ENCODE data around the gene NXPE3. TPM values are rescaled to one million over a fixed set of nuclear protein-coding genes. Genes with fewer than 3 reads are reported as not detected.

NXPE3 gene
- polyA plus RNA-seq, 1 donor from 2014 or later, result 6.6 TPM

DNA sequence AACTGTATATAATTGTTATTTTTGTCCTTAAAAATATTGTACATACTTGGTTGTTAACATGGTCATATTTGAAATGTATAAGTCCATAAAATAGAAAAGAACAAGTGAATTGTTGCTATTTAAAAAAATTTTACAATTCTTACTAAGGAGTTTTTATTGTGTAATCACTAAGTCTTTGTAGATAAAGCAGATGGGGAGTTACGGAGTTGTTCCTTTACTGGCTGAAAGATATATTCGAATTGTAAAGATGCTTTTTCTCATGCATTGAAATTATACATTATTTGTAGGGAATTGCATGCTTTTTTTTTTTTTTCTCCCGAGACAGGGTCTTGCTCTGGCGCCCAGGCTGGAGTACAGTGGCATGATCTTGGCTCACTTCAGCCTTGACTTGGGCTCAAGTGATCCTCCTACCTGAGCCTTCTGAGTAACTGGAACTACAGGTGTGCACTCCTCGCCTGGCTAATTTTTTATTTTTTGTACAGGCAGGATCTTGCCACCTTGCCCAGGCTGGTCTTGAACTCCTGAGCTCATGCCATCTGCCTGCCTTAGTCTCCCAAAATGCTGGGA, 81.0 kb downstream of the NXPE3 start:
- H3K27me3 ChIP-seq (ENCODE audit: insufficient read depth, low read depth, low read length), result no peaks in the 10 kb centered on the region
- no peaks in the 10 kb centered on the region for H3K79me2 ChIP-seq (replicated peaks; ENCODE audit: insufficient read depth, low read length)
- no peak overlapping the region for H3K9ac ChIP-seq (ENCODE audit: low read length)
- peaks cover 1% of the 10 kb centered on the region for H3K36me3 ChIP-seq (ENCODE audit: insufficient read depth, low read length)
- H4K20me1 ChIP-seq (ENCODE audit: insufficient read depth), result no peaks in the 10 kb centered on the region
- H3K4me3 ChIP-seq (ENCODE audit: low read length), result no peak overlapping the region
- no peak for TF ChIP-seq EZH2 (IDR thresholded peaks at IDR 0.05; ENCODE audit: borderline replicate concordance, insufficient read depth, low read length, poor library complexity, severe bottlenecking)
- TF ChIP-seq TAF1 (IDR thresholded peaks at IDR 0.05; ENCODE audit: low read depth), result no peak
- no peak for TF ChIP-seq POLR2AphosphoS5 (IDR thresholded peaks at IDR 0.05)
- TF ChIP-seq, protein P1, sequence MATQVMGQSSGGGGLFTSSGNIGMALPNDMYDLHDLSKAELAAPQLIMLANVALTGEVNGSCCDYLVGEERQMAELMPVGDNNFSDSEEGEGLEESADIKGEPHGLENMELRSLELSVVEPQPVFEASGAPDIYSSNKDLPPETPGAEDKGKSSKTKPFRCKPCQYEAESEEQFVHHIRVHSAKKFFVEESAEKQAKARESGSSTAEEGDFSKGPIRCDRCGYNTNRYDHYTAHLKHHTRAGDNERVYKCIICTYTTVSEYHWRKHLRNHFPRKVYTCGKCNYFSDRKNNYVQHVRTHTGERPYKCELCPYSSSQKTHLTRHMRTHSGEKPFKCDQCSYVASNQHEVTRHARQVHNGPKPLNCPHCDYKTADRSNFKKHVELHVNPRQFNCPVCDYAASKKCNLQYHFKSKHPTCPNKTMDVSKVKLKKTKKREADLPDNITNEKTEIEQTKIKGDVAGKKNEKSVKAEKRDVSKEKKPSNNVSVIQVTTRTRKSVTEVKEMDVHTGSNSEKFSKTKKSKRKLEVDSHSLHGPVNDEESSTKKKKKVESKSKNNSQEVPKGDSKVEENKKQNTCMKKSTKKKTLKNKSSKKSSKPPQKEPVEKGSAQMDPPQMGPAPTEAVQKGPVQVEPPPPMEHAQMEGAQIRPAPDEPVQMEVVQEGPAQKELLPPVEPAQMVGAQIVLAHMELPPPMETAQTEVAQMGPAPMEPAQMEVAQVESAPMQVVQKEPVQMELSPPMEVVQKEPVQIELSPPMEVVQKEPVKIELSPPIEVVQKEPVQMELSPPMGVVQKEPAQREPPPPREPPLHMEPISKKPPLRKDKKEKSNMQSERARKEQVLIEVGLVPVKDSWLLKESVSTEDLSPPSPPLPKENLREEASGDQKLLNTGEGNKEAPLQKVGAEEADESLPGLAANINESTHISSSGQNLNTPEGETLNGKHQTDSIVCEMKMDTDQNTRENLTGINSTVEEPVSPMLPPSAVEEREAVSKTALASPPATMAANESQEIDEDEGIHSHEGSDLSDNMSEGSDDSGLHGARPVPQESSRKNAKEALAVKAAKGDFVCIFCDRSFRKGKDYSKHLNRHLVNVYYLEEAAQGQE (IDR thresholded peaks at IDR 0.05; ENCODE audit: borderline replicate concordance), result no peak
- TF ChIP-seq MXI1 (conservative IDR thresholded peaks at IDR 0.05; ENCODE audit: poor library complexity, severe bottlenecking), result no peak
- TF ChIP-seq SMC3 (conservative IDR thresholded peaks at IDR 0.05; ENCODE audit: poor library complexity), result no peak
- no peak for TF ChIP-seq EP300 (conservative IDR thresholded peaks at IDR 0.05; ENCODE audit: poor library complexity, severe bottlenecking)
- TF ChIP-seq RAD21 (conservative IDR thresholded peaks at IDR 0.05), result no peak
- TF ChIP-seq CTCF (IDR thresholded peaks at IDR 0.05; ENCODE audit: poor library complexity, severe bottlenecking), result no peak
- no peak overlapping the region for H3K4me2 ChIP-seq (ENCODE audit: low read length)
- H3K9me2 ChIP-seq (ENCODE audit: insufficient read depth, low read length), result no peaks in the 10 kb centered on the region
- no peaks in the 10 kb centered on the region for H3K9me3 ChIP-seq (ENCODE audit: low read length)
- H2AFZ ChIP-seq (ENCODE audit: low read depth, low read length), result no peak overlapping the region
- no peak overlapping the region for H3K27ac ChIP-seq (ENCODE audit: low read length)
- no peaks in the 10 kb centered on the region for H3F3A ChIP-seq (ENCODE audit: insufficient read depth, low read length, poor library complexity, severe bottlenecking)

- Histone ChIP-seq H3K9me2 (ENCODE audit: insufficient read depth, low read length) (no peaks in the 10 kb centered on the region), H3K4me2 (ENCODE audit: low read length) (no peak overlapping the region), H2AFZ (ENCODE audit: low read depth, low read length) (no peak overlapping the region), H3F3A (ENCODE audit: insufficient read depth, low read length, poor library complexity, severe bottlenecking) (no peaks in the 10 kb centered on the region), H3K4me3 (ENCODE audit: low read length) (no peak overlapping the region), H3K27me3 (ENCODE audit: insufficient read depth, low read depth, low read length) (no peaks in the 10 kb centered on the region), H3K9ac (ENCODE audit: low read length) (no peak overlapping the region), H3K27ac (ENCODE audit: low read length) (no peak overlapping the region), H4K20me1 (ENCODE audit: insufficient read depth) (no peaks in the 10 kb centered on the region), H3K9me3 (ENCODE audit: low read length) (no peaks in the 10 kb centered on the region), H3K36me3 (ENCODE audit: insufficient read depth, low read length) (no peaks in the 10 kb centered on the region), H3K79me2 (replicated peaks; ENCODE audit: insufficient read depth, low read length) (no peaks in the 10 kb centered on the region)
- TF ChIP-seq, protein P1 (IDR thresholded peaks at IDR 0.05; ENCODE audit: borderline replicate concordance), result peak; percentile 98
- peak; percentile 71 for TF ChIP-seq EP300 (conservative IDR thresholded peaks at IDR 0.05; ENCODE audit: poor library complexity, severe bottlenecking)
- TF ChIP-seq POLR2AphosphoS5 (IDR thresholded peaks at IDR 0.05), result peak; percentile 63
- TF ChIP-seq SMC3 (conservative IDR thresholded peaks at IDR 0.05; ENCODE audit: poor library complexity), result no peak
Measured at GRCh38 chr3:101861212-101861788, 82.3 kb downstream of the NXPE3 start.
